Activated T-helper 1 cell treated with Interleukin-2 at 50 U/mL for 16 hours (primary cell): ENCODE data around the gene LAMC2.

ENCODE experiments used
- DNase-seq: peaks from one replicate; pipeline ENCODE4 v3.0.0-alpha.2; 2020; ENCODE audit warnings: low read depth

Gene LAMC2

GRCh38 chr1:183168308-183168707 lies 17.8 kb upstream of the LAMC2 start:
- DNase-seq: no peak

DNA sequence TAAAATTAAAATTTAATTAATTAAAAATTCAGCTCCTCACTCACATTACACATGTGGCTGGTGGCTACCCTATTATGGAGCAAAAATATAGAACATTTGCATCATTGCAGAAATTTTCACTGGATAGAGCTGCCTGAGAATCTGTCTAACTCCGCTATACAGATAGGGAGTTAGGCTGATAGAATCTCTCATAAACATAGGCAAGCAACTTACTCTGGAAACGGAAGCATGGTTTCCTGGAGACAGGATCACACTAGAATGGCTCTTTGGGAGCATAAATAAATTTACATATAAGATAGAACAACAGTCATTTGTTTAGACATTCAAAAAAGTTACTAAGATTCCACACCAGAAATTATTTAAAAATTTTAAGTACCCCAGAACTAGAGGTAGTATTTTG lies 12.2 kb upstream of the LAMC2 start:
- no peak for DNase-seq

- DNase-seq: no peak
Measured at GRCh38 chr1:183175631-183176030, 10.4 kb upstream of the LAMC2 start.

- DNase-seq: no peak
Measured at GRCh38 chr1:183178545-183178944, 7.5 kb upstream of the LAMC2 start.

DNA sequence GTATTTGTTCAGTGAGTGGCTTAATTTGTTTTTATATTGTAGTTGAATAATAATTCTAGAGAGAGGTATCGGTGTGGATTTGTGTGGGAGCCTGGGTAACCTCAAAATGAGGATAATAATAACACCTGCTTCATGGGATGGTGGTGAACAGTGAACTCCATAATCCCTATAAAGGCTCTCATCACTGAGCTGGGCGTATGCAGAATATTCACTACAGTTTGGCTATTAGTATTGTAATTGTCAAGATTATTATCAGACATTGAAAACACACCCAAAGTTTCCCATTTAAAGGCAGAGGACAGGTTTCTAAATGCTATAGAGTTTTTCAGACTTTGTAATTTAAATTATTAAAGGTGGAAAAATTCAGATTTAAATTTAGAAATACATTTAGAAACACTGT lies 7.0 kb upstream of the LAMC2 start:
- no peak for DNase-seq

- no peak for DNase-seq
Measured at GRCh38 chr1:183180218-183180617, 5.8 kb upstream of the LAMC2 start.

GRCh38 chr1:183180634-183181056 lies 5.4 kb upstream of the LAMC2 start:
- no peak for DNase-seq

GRCh38 chr1:183186841-183187240 lies 777 bp downstream of the LAMC2 start:
- DNase-seq: no peak

DNA sequence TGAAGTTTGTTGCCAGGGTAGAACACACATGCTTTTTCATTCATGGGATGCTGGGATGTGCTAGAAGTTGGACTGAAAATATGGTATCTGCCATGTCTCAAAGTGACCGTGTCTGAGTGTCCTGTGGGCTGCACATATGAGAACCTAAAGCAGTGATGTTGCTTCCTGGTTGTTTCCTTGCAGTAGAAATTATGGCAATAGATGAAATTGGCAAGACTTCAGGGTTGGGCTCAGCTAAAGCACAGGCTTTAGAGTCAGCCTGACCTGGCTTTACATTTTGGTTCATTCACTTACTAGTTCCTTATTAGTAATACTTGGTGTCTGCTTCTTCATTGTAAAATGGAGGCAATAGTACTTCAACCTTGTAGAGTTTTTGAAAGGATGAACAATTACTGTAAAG lies 2.2 kb downstream of the LAMC2 start:
- DNase-seq: no peak

DNA sequence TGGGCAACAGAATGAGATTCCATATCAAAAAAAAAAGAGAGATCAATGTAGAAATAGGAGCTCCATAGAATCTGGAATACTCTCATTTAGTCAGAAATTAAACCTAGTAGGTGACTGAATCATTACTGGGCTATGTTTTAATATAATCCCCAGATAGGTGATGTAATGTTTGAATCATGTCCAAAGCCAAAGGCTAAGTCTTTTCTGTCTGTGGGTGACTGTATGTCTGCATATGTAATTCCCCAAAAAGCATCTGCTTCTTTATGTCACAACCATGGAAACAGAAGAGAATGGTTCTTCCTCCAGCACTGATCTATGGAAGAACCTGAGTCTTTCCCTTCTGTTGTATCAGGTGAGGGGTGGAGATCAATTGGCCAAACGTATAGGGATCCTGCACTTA lies 5.8 kb downstream of the LAMC2 start:
- no peak for DNase-seq

GRCh38 chr1:183193963-183194525 lies 8.0 kb downstream of the LAMC2 start:
- DNase-seq: no peak

GRCh38 chr1:183194527-183195141 lies 8.6 kb downstream of the LAMC2 start:
- DNase-seq: no peak

DNA sequence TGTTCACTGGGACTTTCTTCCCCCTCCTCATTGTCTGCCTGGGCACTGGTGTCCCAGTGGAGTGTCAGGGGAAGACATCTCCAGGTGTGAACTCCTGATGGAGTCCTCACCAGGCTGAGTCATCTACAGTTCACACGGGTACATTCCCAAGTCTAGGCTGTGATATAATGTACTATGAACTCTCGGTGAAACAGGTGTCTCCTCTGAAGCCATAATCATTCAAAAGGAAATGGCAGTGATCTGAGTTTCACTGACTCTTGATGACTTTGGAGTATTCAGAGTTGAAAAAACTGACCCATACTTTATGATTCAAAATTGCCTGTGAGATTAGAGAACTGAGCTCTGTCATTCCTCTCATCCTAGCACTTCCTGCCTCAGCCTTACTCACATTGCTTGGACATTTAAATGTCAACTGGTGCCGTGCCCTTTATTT lies 9.1 kb downstream of the LAMC2 start:
- DNase-seq: no peak

- DNase-seq: no peak
Measured at GRCh38 chr1:183197762-183198161, 11.7 kb downstream of the LAMC2 start.

- no peak for DNase-seq
Measured at GRCh38 chr1:183198463-183198862, 12.4 kb downstream of the LAMC2 start.

GRCh38 chr1:183199304-183199703 lies 13.2 kb downstream of the LAMC2 start:
- DNase-seq: no peak

DNA sequence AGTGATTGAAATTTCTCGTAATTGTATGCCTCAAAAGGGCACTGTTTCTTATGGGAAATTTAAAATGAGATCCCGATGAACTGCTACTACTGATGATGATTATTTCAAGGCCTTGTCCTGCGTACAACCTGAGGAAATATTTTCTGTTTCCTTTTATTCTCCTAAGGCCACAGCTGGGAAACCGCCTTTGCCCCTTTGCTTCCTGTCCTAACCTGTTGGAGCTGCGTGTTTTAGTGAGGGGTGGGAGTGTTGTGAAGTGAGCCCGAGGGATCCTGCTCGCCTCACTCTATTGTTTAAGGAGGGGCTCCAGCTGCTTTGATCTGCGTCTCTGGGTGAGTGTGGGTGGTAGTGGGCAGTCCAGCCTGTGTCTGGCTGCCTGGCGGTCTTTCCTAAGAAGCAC lies 14.4 kb downstream of the LAMC2 start:
- no peak for DNase-seq

DNA sequence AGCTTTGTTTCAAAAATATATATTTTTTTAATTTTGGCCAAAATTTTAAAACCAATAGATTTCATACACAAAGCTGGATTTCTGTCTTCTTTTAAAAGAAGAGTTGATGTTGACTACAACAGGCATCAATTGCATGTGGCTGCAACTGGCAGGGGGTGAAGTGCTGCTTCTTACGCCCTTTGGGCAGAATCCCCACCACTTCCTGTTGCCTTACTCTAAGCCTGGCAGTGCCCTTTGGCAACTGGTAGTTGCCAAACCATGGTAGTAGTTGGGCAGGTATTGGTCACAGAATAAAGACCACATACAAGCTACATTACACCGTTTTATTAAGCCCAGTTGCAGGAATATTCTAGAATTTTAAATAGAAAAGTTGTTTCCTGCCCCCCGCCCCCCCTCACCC lies 17.0 kb downstream of the LAMC2 start:
- DNase-seq: no peak

DNA sequence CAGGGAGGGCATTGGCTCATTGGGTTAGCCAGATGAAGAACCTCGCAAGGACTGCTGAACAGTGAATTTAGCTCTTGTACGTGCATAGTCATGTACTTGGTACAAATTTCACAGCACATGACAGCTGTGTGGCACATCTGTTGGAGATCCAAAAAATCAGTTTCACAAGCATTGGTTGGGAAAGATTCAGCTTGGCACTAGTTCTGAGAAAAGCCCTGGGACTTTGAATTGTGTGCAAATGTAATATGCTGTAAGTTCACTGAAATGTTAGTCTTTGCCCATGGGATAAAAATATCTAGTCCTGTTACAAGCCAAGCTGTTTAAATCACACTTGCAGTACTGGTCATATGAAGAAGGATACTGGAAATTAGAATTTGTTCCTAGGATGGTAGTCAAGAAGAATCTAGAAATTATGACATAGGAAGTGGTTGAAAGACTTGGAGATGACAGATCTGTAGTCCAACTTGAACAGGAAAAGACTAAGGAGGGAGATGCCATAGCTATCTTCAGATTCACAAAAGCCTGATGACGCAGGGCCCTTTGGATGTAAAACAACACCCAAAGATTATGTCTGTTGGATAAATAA lies 19.2 kb downstream of the LAMC2 start:
- no peak for DNase-seq

GRCh38 chr1:183206538-183207122 lies 20.6 kb downstream of the LAMC2 start:
- no peak for DNase-seq

DNA sequence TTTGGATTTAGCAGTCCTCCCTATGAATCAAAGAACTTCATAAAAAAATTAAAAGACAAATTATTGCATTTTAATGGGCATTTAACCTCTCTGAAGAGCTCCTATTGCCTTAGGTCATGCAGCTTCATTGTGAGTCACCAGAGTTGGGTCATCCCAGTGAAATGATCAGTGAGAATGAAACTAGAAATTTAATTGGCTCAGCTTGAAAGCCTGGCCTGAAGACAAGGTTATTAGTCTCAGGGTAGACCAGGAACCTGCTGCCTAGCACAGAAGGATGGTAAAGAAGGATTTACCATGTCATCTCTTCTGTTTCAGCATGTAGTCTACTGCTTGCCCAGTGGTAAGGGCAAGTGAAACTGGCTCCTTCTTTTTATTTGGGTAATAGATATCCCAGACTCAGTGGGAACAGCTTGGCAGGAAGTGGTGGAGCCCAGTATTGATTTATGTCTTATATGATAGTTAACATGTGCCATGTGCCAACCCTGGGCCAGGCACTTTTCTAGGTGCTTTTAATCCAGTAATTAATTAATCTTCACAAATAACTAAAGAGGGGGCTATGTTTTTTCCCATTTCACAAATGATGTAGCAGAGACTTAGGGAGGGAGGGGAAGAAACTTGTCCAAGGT lies 23.6 kb downstream of the LAMC2 start:
- DNase-seq: no peak

- no peak for DNase-seq
Measured at GRCh38 chr1:183210681-183211080, 24.6 kb downstream of the LAMC2 start.

DNA sequence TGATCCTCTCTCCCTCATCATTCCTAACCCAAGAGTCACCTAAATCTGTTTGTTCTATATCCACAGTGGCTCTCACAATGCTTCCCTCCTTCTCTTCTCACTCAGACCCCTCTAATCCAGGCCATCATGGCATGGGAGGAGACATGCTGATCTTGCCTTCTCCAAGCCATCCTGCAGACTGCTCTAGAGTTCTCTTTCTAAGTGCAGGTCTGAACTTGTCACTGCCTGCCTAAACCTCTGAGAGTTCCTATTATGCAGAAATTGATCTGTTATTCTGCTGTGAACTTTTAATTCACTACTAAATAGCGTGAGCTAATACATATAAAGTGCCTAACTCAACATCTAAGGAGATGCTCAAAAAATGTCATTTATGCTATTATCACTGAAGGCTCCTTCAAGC lies 26.8 kb downstream of the LAMC2 start:
- DNase-seq: no peak
